Measurements from ENCODE around the gene DPYD. TPM values are rescaled to one million over a fixed set of nuclear protein-coding genes. Genes with fewer than 3 reads are reported as not detected.

The DPYD gene
- total and polyA plus RNA-seq, 9 of the 15 experiments (the other 6 are each of a cell fraction or from before 2014, with no cell fraction given), result 0.03 to 0.25 (median 0.08) TPM; not detected in 2

DNA sequence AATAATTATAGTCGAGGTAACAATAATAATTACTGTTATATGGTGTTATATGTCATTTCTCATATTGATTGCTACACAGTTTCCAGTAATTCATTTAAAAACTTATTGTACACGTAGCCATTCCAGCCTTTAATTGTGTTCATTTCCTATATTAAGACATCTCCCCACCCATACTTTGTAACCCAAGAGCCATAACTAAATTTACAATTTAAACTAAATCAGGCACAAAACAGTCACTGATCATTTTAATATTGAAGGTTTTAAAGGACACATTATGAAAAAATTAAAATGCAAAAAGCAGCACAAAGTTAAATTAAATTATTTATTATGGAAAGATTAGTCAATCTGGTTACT lies 487.0 kb downstream of the DPYD start (continued):
- no peak for TF ChIP-seq ARID2 (IDR thresholded peaks at IDR 0.05)
- no peak for TF ChIP-seq SNRNP70 (optimal IDR thresholded peaks at IDR 0.05; ENCODE audit: low read depth, low read length)
- no peak for TF ChIP-seq CTBP1 (IDR thresholded peaks at IDR 0.05; ENCODE audit: borderline replicate concordance)

- no peak for DNase-seq (ENCODE audit: extremely low read depth in 1 of 4, low spot score in 3 of 4)
- intact Hi-C loops (cut with micrococcal nuclease), result no loop called here
- H3K4me1 ChIP-seq (replicated peaks in 1 of 2; ENCODE audit: control insufficient read depth in 2 of 2, insufficient read depth in 2 of 2, low read length in 2 of 2), result no peaks in the 10 kb centered on the region
- H3K27me3 ChIP-seq (ENCODE audit: control insufficient read depth in 2 of 2, insufficient read depth in 2 of 2, low read length in 2 of 2), result no peaks in the 10 kb centered on the region
- H3K4me3 ChIP-seq, result no peak overlapping the region
- CTCF ChIA-PET (ENCODE audit: low intra/inter-chr PET ratio), result no interaction called here
- no peaks in the 10 kb centered on the region for H3K9me3 ChIP-seq (replicated peaks; ENCODE audit: control insufficient read depth, insufficient read depth, low read depth, low read length)
- no peak for FAIRE-seq
- 0% methylated on average over 2 of the region's 2 CpGs for WGBS (ENCODE audit: insufficient coverage, low coverage, missing lambda C conversion rate)
- BruUV-seq (replicated peaks), result no TSS peak
- no peaks in the 10 kb centered on the region for H3K36me3 ChIP-seq (ENCODE audit: control insufficient read depth, insufficient read depth, low read length)
- H3K9ac ChIP-seq (ENCODE audit: insufficient read depth in 1 of 2, low read depth in 2 of 2, low read length in 2 of 2), result no peak overlapping the region
- POLR2A ChIA-PET, result no interaction called here
- H3K79me2 ChIP-seq (ENCODE audit: control insufficient read depth, insufficient read depth, low read length), result no peaks in the 10 kb centered on the region
- no peak overlapping the region for H3K4me2 ChIP-seq (ENCODE audit: insufficient read depth, low read length)
- TF ChIP-seq HDGF (IDR thresholded peaks at IDR 0.05), result no peak
- no peak for TF ChIP-seq SFPQ (IDR thresholded peaks at IDR 0.05; ENCODE audit: low read depth, low read length)
- no peak for TF ChIP-seq TEAD2 (tag; IDR thresholded peaks at IDR 0.05)
- no peaks in the 10 kb centered on the region for H4K20me1 ChIP-seq (replicated peaks; ENCODE audit: control insufficient read depth, insufficient read depth, low read length)
- H3K27ac ChIP-seq (ENCODE audit: extremely low read depth, low read depth, low read length), result no peak overlapping the region
- H3K9me1 ChIP-seq (ENCODE audit: control insufficient read depth, insufficient read depth, low read length), result no peaks in the 10 kb centered on the region
- H2AFZ ChIP-seq (ENCODE audit: low read depth, low read length), result no peak overlapping the region
- in situ Hi-C loops (cut with MboI), result no loop called here
- no peak for ATAC-seq
These were observed 487.6 kb downstream of the DPYD start for GRCh38 chr1:97433094-97433823.
